ENCODE measurements around the gene IZUMO4. TPM values are rescaled to one million over a fixed set of nuclear protein-coding genes. Genes with fewer than 3 reads are reported as not detected.
"Not testable (repeated sequence)": the region's sequence is repeated elsewhere in the genome, so short reads cannot be mapped to it uniquely, and the experiment has no call there.

The IZUMO4 gene
- total RNA-seq, 1 experiment from 2014 or later: 1.4 TPM

DNA sequence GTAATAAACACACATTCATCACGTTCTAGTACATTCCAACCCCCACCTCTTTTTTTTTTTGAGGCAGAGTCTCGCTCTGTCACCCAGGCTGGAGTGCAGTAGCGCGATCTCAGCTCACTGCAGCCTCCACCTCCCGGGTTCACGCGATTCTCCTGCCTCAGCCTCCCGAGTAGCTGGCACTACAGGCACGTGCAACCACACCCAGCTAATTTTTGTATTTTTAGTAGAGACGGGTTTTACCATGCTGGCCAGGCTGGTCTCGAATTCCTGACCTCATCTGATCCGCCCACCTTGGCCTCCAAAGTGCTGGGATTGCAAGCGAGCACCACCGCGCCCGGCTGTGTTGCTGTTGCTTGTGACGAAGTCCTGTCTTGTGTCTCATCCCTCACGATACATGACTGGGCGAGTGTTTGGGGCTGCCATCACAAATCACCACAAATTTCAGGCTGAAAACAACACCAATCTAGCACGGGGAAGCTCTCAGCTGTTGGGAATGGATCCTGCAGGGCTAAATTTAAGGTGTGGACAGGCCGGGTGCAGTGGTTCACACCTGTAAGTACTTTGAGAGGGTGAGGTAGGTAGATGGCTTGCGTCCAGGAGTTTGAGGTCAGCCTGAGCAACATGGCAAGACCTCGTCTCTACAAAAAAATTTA is 16.3 kb upstream of the IZUMO4 start:
- DNase-seq (ENCODE audit: low read depth): no peak

- no peak for DNase-seq (ENCODE audit: low read depth)
Measured at GRCh38 chr19:2081873-2082810, 14.6 kb upstream of the IZUMO4 start.

- no peak for DNase-seq (ENCODE audit: low read depth)
Measured at GRCh38 chr19:2083174-2083854, 13.4 kb upstream of the IZUMO4 start.

DNA sequence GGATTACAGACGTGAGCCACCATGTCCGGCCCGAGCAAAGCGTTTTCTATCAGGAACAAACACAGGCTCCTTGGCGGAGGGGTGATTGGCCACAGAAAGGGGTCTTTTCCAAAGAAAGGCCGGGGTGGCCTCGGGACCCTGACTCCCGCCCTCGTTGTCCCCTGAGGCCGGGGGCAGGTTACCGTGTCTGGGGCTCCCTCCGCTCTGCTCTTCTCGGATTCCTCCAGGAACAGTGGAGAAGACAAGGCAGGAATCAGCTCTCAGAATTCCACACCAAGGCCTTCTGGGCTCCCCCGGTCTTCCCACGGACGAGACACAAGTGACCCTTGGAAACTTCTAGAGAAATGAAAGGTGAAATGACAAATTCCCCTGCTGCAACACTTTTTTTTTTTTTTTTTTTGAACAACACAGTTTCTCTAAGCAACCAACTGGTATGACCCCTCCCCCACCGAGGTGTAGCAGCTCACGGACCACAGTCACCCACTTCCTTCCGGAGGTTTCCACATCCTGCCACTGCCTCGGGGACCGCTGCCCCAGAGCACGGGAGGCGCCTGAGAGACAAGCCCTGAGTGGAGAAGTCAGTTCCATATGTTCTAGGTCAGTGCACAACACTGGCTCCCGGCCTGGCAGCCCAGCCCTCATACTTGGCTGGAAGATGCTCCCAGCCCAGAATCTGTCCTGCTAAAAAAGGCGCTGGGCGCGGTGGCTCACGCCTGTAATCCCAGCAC is 11.6 kb upstream of the IZUMO4 start:
- peak; percentile 98 for DNase-seq (ENCODE audit: low read depth)

DNA sequence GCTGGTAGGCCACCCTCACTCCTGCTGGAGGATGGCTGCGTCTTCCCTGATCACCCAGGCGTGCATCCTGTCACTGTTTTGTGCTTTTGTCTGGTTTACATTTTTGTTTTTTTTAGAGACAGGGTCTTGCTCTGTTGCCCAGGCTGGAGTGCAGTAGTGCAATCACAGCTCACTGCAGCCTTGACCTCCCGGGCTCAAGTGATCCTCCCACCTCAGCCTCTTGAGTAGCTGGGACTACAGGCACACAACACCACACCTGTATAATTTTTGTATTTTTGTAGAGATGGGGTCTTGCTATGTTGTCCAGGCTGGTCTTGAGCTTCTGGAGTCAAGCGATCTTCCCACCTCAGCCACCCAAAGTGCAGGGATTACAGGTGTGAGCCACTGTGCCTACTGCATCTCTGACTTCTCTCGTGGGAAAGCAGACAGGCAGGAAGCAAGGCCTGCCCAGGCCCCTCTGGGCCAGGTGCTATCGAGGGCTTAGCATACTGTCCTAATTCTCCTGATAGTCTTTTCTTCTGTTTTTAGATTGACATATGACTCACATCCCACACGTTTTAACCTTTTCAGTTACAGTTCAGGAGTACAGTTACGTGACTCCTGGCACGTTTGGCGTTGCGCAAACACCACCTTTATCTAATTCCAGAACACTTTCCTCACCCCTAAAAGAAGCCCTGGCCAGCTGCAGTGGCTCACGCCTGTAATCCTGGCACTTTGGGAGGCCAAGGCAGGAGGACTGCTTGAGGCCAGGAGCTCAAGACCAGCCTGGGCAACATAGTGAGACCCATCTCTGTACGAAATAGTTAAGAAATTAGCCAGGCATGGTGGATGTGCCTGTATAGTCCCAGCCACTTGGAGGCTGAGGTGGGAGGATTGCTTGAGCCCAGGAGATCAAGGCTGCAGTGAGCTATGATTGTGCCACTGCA is 9.8 kb upstream of the IZUMO4 start:
- peak; percentile 54 for DNase-seq (ENCODE audit: low read depth)

GRCh38 chr19:2087621-2088100 is 9.1 kb upstream of the IZUMO4 start:
- no peak for DNase-seq (ENCODE audit: low read depth)

DNA sequence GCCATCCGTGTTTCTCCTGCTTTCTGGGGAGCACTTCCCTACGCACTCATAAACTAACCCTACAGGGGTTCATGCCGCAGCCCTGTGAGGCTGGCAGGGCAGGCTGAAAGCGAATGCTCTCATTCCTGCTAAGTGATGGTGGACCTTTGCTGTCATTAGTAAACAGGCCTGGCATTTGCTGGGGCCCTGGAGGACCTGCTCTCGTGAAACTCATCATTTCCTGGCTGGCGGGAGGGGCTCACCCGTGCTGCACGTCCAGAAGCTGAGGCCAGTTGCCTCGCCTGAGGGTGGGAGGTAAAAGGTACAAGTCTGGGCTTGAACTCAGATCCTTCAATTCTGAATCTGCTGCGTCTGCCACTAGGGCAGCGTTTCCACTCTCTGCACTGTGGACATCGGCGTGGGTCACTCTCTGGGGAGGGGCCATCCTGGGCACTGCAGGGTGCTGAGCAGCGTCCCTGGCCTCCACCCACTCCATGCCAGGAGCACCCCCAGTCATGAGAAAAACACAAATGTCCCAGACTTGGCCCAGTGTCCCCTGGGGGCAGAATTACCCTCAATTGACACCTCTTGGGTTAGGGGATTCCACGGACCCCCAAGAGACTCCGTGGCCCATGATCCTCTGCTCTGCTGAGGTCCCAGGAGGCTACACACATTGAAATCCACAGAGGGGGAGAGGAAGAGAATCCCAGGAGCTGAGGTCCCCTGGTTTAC is 7.6 kb upstream of the IZUMO4 start:
- DNase-seq (ENCODE audit: low read depth): no peak

GRCh38 chr19:2089727-2090053 is 7.0 kb upstream of the IZUMO4 start:
- DNase-seq (ENCODE audit: low read depth): no peak

DNA sequence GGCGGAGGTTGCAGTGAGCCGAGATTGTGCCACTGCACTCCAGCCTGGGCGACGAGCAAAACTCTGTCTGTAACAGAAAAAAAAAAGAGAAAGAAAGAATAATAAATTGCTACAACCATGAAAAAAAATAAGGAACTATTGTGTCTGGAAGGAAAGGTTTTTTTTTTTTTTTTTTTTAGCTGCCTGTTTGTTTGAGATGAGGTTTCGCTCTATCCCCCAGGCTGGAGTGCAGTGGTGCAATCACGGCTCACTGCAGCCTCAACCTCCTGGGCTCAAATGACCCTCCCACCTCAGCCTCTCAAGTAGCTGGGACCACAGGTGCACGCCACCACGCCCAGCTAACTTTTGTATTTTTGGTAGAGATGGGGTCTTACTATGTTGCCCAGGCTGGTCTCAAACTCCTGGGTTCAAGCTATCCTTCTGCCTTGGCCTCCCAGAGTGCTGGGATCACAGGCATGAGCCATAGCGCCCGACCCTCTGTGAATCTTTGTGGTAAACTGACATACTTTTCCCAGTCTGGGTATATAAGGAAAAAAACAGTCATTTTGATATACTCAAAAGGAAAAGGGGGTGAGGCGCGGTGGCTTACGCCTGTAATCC is 4.7 kb upstream of the IZUMO4 start:
- DNase-seq (ENCODE audit: low read depth): not testable (repeated sequence)

DNA sequence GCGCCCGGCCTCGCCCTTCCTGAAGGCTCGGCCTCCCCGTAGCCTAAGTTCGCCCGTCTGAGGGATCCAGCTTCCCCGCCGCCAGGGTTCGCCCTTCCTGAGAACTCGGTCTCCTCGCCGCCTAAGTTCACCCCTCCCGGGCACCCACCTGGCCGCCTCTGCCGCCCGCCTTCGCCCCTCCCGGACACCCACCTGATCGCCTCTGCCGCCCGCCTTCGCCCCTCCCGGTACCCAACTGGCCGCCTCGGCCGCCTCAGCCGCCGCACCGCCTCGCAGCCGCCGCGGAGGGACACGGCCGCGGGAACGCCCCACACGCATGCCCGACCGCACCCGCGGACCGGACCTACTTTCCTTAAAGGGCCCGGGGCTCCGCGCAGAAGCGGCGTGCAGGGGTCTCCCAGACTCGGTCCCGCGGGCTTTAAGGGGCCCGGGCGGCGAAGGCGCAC is 658 bp upstream of the IZUMO4 start, which contains the start of gene MOB3A:
MOB3A (minus strand) TSS at position 293 of the 446 bp plus-strand sequence. CDS start 17,766 bp downstream, outside the sequence.
- peak; percentile 93 for DNase-seq (ENCODE audit: low read depth)

- no peak for DNase-seq (ENCODE audit: low read depth)
Measured at GRCh38 chr19:2097203-2097885, 629 bp downstream of the IZUMO4 start.

DNA sequence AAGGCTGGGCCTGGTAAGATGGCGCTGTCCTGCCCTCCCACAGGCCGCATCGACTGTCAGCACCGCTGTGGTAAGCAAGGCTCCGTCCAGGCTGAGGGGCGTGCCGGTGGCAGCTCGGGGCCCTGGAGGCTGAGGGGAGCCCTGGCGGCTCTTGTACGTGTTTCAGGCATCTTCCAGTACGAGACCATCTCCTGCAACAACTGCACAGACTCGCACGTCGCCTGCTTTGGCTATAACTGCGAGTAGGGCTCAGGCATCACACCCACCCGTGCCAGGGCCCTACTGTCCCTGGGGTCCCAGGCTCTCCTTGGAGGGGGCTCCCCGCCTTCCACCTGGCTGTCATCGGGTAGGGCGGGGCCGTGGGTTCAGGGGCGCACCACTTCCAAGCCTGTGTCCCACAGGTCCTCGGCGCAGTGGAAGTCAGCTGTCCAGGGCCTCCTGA is 1.2 kb downstream of the IZUMO4 start:
- no peak for DNase-seq (ENCODE audit: low read depth)

- no peak for DNase-seq (ENCODE audit: low read depth)
Measured at GRCh38 chr19:2099054-2099501, 2.4 kb downstream of the IZUMO4 start.

- DNase-seq (ENCODE audit: low read depth): no peak
Measured at GRCh38 chr19:2099937-2100718, 3.4 kb downstream of the IZUMO4 start.

- no peak for DNase-seq (ENCODE audit: low read depth)
Measured at GRCh38 chr19:2100719-2101061, 4.0 kb downstream of the IZUMO4 start.

- DNase-seq (ENCODE audit: low read depth): no peak
Measured at GRCh38 chr19:2101417-2102335, 5.0 kb downstream of the IZUMO4 start.
